Pancreas (tissue), 10 donors: ENCODE data around the gene ARCN1. TPM values are rescaled to one million over a fixed set of nuclear protein-coding genes. Genes with fewer than 3 reads are reported as not detected.
"Not testable (repeated sequence)": the region's sequence is repeated elsewhere in the genome, so short reads cannot be mapped to it uniquely, and the experiment has no call there.

Experiments used
- ATAC-seq, 4 donors: fragments of 200-7000 bp; cut with Tn5 transposase; one replicate each; pipeline versions ENCODE4 v1.8.0 to v1.9.1; 2020; ENCODE audit warnings: mild to moderate bottlenecking in 4 of 4, moderate library complexity in 4 of 4
- DNase-seq, 6 donors: peaks; one replicate each; pipeline ENCODE4 v3.0.0-alpha.2; 2020
- FAIRE-seq: peaks from 2 replicates; lab custom pipeline; 2012; peaks lifted over from hg19 to GRCh38; lab: Jason Lieb, UNC
- H3K27ac ChIP-seq, 4 donors: fragments of 200-600 bp; sonication (generic); 1 replicate in 3 of 4; 2 replicates in 1 of 4; pipeline versions ENCODE4 v1.5.0 to v1.8.0; 2020
- H3K27me3 ChIP-seq, 4 donors: fragments of 200-600 bp; one replicate each; pipeline ENCODE4 v1.8.0; 2021
- H3K36me3 ChIP-seq, 3 donors: fragments of 200-600 bp; sonication (generic) in 1 of 3; one replicate each; pipeline versions ENCODE4 v1.5.0 to v1.8.0; 2020 to 2021
- H3K4me1 ChIP-seq, 3 donors: fragments of 200-600 bp; one replicate each; pipeline ENCODE4 v1.8.0; 2021
- H3K4me3 ChIP-seq, 4 donors: fragments of 200-600 bp; sonication (generic) in 2 of 4; one replicate each; pipeline versions ENCODE4 v1.5.0 to v1.8.0; 2020 to 2021
- H3K9me3 ChIP-seq, 4 donors: fragments of 200-600 bp; one replicate each; pipeline ENCODE4 v1.8.0; 2021
- WGBS, 2 donors: extraction: QIAGEN DNeasy Blood & Tissue Kit; methylation state at CpG; one replicate each; pipeline ENCODE4 v1.1.7; 2013; 5-methylcytosine and 5-hydroxymethylcytosine counted together
- intact Hi-C, 3 donors: fragments of 100-400 bp; cut with DNase I; formaldehyde crosslinking; loops; one replicate each; pipeline versions ENCODE4 v1.11.1 to v1.14.2; 2022
- polyA plus RNA-seq, 2 donors: library from polyadenylated mRNA; stranded (reverse); fragments of 200-250 nt; gene quantifications; one replicate each; pipeline ENCODE4 v1.2.3, GENCODE V29; 2013
- total RNA-seq, 6 donors: library from RNA; stranded (reverse); fragmentation: NEBNext Ultra II Directional in 4 of 6; extraction: Animal tissue kit (Norgen Biotek cat#: 25700) in 4 of 6; gene quantifications; one replicate each; pipeline versions ENCODE4 v1.2.1 to v1.2.4, GENCODE V29; 2021 to 2023
- TF ChIP-seq, protein P1 (sequence below), 4 donors: fragments of 200-600 bp; sonication (generic) in 3 of 4; IDR thresholded peaks; one replicate each; pipeline versions ENCODE4 v1.5.0 to v1.8.0; 2021; ENCODE audit warnings: antibody characterized with exemption in 4 of 4
- donor health status: healthy with polysubstance abuse.
- donor health status: DM: no; HTN: no; CAD: no; lungs with moderate emphysema.
- donor health status: DM: no; HTN: no; CAD: no.
- donor health status: control.
- donor health status: control.
- donor health status: Bipolar disorder and iron deficiency.
- donor health status: DM: yes; HTN: yes; CAD: no.
- donor health status: DM: no; HTN: no; CAD: no.
- donor health status: DM: no; HTN: no; CAD: no.
- donor health status: DM: yes; HTN: yes; CAD: no.

Gene ARCN1
- total and polyA plus RNA-seq, 8 donors, result 39.8 to 105 (median 86.3) TPM

- intact Hi-C loops, result loop anchor here in 1 of 3 donors (5.0 kb wide), 1 partner anchor 47 kb away; no protein-coding TSS in a partner anchor
- Histone ChIP-seq H3K36me3 (no peaks in the 10 kb centered on the region), H3K4me3 (peak overlapping the region; percentile 9 to 54 (median 19)), H3K27me3 (no peaks in the 10 kb centered on the region), H3K9me3 (no peaks in the 10 kb centered on the region), H3K4me1 (peaks cover 0 to 11% (median 0%) of the 10 kb centered on the region in 3 donors), H3K27ac (peak overlapping the region in 1 of 4 donors; percentile 53)
- ATAC-seq (no peak), DNase-seq (peak in 2 of 6 donors; percentile 63 to 83), FAIRE-seq (no peak)
- WGBS, 2 donors, result 56 to 63% methylated on average over 34 to 42 of the region's 42 CpGs
- TF ChIP-seq, protein P1, sequence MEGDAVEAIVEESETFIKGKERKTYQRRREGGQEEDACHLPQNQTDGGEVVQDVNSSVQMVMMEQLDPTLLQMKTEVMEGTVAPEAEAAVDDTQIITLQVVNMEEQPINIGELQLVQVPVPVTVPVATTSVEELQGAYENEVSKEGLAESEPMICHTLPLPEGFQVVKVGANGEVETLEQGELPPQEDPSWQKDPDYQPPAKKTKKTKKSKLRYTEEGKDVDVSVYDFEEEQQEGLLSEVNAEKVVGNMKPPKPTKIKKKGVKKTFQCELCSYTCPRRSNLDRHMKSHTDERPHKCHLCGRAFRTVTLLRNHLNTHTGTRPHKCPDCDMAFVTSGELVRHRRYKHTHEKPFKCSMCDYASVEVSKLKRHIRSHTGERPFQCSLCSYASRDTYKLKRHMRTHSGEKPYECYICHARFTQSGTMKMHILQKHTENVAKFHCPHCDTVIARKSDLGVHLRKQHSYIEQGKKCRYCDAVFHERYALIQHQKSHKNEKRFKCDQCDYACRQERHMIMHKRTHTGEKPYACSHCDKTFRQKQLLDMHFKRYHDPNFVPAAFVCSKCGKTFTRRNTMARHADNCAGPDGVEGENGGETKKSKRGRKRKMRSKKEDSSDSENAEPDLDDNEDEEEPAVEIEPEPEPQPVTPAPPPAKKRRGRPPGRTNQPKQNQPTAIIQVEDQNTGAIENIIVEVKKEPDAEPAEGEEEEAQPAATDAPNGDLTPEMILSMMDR (IDR thresholded peaks at IDR 0.05), result no peak
Measured at GRCh38 chr11:118610225-118610772, 38.1 kb downstream of the ARCN1 start.

DNA sequence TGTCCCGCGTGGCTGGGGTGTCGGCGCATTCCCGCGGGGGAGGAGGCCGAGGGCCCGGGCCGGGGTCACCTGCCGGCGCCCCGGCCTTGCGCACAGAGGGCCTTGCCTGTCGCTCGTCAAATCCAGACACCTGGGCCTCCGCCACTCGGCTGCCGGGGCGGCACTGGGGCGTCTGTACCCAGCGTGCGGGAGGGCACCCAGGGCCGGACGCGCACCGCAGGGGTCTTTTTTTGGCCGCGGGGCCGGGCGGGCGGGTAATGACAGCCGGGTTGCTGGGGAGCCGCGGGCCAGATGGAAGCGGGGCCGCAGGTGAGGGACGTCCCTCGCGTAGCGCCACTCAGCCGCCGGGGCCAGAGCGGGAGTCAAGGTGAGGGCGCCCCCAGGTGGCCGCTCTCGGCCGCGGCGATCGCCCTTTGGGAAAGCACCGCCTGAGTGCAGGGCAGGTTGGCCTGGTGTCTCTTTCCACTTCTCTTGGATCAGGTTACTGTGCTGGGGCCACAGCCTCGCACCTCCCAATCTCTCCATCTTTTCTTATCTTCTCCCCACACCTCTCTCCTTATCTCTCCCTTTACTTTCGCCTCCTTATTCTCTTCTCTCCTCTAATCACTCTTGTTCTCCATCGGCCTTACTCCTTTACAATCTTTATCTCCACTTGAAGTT, 38.7 kb downstream of the ARCN1 start:
- FAIRE-seq (no peak), ATAC-seq (peak; percentile 64 to 81 (median 76)), DNase-seq (peak; percentile 77 to 98 (median 87))
- peak overlapping the region; percentile 9 to 54 (median 19) for H3K4me3 ChIP-seq
- H3K36me3 ChIP-seq, result peaks cover 0 to under 1% (median 0%) of the 10 kb centered on the region in 3 donors
- peaks cover 0 to 11% (median 0%) of the 10 kb centered on the region in 3 donors for H3K4me1 ChIP-seq
- intact Hi-C loops, result loop anchor here in 1 of 3 donors (5.0 kb wide), 1 partner anchor 46 kb away; no protein-coding TSS in a partner anchor
- H3K27me3 ChIP-seq, result no peaks in the 10 kb centered on the region
- TF ChIP-seq, protein P1 (IDR thresholded peaks at IDR 0.05), result peak; percentile 83 to 92 (median 88)
- WGBS, 2 donors, result 3 to 4% methylated on average over 21 to 54 of the region's 54 CpGs
- H3K27ac ChIP-seq, result peak overlapping the region in 1 of 4 donors; percentile 53
- no peaks in the 10 kb centered on the region for H3K9me3 ChIP-seq

GRCh38 chr11:118611433-118611795, 39.2 kb downstream of the ARCN1 start:
- 60 to 66% methylated on average over 19 of the region's 19 CpGs for WGBS, 2 donors
- H3K4me1 ChIP-seq, result peaks cover 0 to 11% (median 0%) of the 10 kb centered on the region in 3 donors
- H3K4me3 ChIP-seq, result peak overlapping the region in 2 of 4 donors; percentile 28 to 54
- not testable (repeated sequence) for H3K9me3 ChIP-seq, FAIRE-seq, H3K36me3 ChIP-seq, H3K27me3 ChIP-seq, H3K27ac ChIP-seq, ATAC-seq
- DNase-seq, result peak in 2 of 6 donors; percentile 2 to 34
- intact Hi-C loops, result loop anchor here in 1 of 3 donors (5.0 kb wide), 1 partner anchor 46 kb away; no protein-coding TSS in a partner anchor

GRCh38 chr11:118612378-118612777, 40.2 kb downstream of the ARCN1 start:
- ATAC-seq (no peak), FAIRE-seq (no peak), DNase-seq (peak in 2 of 6 donors; percentile 13 to 53)
- H3K4me3 ChIP-seq, result no peak overlapping the region
- H3K9me3 ChIP-seq, result no peaks in the 10 kb centered on the region
- H3K27ac ChIP-seq, result peak overlapping the region in 2 of 4 donors; percentile 19 to 28
- H3K36me3 ChIP-seq, result peaks cover 0 to 9% (median 0%) of the 10 kb centered on the region in 3 donors
- TF ChIP-seq, protein P1 (IDR thresholded peaks at IDR 0.05), result no peak
- no peaks in the 10 kb centered on the region for H3K27me3 ChIP-seq
- 62 to 74% methylated on average over 7 of the region's 7 CpGs for WGBS, 2 donors
- H3K4me1 ChIP-seq, result peaks cover 0 to 11% (median 0%) of the 10 kb centered on the region in 3 donors
- intact Hi-C loops, result loop anchor here in 1 of 3 donors (5.0 kb wide), 1 partner anchor 45 kb away; no protein-coding TSS in a partner anchor

- Histone ChIP-seq H3K27ac (no peak overlapping the region), H3K4me1 (peaks cover 0 to 11% (median 0%) of the 10 kb centered on the region in 3 donors), H3K36me3 (peaks cover 0 to 9% (median 0%) of the 10 kb centered on the region in 3 donors), H3K9me3 (no peaks in the 10 kb centered on the region), H3K27me3 (no peaks in the 10 kb centered on the region), H3K4me3 (no peak overlapping the region)
- intact Hi-C loops, result loop anchor here in 1 of 3 donors (5.0 kb wide), 1 partner anchor 43 kb away; no protein-coding TSS in a partner anchor
- no peak for FAIRE-seq
- 83 to 86% methylated on average over 7 of the region's 7 CpGs for WGBS, 2 donors
- DNase-seq, result peak in 1 of 6 donors; percentile 20
- TF ChIP-seq, protein P1 (IDR thresholded peaks at IDR 0.05), result no peak
- ATAC-seq, result no peak
Measured at GRCh38 chr11:118614511-118614910, 42.3 kb downstream of the ARCN1 start.
